Hematopoietic multipotent progenitor cell treated with erythropoietin and hydrocortisone succinate and interleukin-3 and kit ligand, for 4 days (in vitro differentiated cells): ENCODE data around the gene UTS2B.

Experiments used
- DNase-seq: peaks from one replicate; pipeline ENCODE4 v3.0.0-alpha.2; 2015

Gene UTS2B

DNA sequence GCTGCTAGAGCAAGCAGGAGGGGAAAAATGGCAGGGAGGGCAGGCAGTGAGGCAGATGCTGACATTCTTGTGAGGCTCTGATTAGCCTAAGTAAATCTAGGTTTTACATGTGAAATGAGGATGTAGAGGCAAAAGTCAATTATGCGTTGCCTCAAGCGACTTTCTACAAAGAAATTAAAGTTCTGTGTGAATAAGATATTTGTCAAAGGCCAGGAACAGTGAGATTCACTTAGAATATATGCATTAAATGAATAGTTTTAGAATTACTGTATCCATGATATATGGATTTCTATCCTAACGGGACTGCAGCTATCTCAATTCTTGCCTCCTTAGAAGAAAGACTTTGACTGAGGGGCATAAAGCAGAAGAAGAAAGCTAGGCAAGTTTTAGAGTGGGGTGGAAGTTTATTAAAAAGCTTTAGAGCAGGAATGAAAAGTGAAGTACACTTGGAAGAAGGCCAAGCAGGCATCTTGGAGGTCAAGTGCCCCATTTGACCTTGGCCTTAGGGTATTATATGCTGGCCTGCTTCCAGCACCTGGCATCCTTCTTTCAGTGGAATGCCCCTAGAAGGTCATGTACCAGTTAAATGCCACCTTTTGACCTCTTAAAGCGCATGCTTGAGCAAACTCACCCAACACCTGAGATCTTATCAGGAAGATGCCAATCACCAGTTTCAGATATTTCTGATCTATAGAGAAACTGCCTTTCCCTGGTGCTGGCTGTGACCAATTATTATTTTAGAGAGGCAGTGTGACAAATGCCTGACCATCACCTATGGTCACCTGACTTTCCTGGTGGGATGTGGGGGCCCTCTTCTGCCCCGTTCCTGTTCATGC lies 93.1 kb downstream of the UTS2B start:
- no peak for DNase-seq

DNA sequence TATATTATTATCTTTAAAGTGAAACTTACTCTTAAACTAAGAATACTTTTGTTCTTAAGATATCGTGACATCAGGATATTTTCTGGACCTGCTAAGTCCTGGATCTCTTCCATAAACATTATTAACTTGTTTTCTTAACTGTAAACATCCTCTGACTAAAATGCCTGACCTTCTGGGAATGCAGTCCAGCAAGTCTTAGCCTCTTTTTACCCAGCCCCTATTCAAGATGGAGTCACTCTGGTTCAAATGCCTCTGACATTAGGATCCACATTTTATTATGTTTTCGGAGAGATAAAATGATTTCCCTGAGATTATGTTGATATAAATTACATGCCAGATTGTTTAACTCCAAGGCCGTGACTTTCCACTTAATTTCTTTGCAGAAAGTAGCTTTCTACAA lies 93.7 kb downstream of the UTS2B start:
- no peak for DNase-seq

DNA sequence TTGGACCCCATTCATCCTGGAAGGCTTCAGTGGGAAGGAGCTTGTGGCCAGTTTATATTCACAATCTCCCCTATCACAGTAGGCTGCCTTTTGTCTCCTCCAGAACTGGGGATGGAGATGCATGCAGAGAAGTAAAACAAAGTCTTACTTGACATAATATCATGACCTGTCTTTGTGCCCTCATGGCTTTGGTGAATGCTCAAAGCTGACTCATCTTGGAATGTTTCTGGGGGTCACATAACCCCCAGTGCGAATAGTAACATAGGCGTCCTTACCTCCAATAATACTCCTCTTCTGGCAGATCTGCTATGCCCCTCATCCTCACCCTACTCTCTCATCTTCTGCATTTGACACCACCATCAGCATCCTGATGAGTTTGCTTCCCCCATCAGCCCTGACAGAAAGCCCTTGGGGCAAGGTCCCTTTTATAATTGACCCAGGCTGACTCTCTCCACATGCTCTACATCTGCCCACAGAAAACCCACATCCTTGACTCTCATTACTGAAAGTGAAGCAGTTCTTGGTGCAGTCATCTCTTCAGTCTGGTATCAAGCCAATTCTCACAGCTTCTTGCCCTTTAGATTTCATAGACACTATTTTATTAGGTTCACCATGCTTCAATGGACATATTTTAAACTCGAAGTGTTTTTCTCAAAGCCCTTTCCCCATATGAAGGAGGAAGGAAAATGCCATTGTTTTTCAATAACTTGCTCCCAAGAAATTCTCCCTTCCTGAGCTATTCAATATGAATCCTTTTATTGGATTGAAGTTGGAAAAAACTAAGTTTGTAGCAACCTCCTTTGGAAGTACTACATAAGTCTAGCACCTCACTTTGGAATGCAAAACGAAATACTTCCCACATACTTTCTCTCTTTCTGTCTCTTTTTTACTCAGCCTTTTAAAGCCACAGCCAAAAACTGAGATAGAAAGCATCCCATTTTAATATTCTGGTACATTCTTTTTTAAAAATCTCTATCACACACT lies 94.7 kb downstream of the UTS2B start:
- DNase-seq: no peak

DNA sequence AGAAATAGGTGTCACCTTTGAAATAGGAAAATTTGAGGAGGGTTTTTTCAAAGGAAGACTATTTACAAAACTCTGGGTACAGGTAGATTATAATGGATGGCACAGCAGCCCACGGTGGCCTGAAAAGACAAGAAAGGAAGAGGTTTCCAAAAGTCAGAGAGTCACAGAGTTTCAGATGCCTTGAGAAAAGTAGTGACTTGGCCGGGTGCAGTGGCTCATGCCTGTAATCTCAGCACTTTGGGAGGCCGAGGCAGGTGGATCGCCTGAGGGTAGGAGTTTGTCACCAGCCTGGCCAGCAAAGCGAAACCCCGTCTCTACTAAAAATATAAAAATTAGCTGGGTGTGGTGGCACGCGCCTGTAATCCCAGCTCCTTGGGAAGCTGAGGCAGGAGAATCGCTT lies 96.1 kb downstream of the UTS2B start:
- DNase-seq: no peak

DNA sequence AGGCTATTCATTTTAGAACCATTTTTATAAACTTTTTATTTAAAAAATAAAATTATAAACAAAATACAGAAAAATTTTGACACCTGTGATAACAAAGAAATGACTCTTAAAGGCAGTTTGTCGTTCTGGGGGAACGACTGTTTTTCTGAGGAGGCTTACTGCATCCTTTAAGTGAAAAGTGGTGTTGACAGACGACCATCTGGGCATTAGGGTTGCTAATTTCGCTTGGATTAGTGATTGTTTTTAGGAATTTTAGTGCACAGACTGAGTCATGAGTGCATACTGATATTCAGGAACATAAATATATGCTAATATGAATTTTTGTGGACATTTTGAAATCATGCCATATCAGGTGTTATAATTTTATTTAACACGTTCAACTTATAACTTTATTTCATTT lies 102.8 kb downstream of the UTS2B start:
- no peak for DNase-seq

DNA sequence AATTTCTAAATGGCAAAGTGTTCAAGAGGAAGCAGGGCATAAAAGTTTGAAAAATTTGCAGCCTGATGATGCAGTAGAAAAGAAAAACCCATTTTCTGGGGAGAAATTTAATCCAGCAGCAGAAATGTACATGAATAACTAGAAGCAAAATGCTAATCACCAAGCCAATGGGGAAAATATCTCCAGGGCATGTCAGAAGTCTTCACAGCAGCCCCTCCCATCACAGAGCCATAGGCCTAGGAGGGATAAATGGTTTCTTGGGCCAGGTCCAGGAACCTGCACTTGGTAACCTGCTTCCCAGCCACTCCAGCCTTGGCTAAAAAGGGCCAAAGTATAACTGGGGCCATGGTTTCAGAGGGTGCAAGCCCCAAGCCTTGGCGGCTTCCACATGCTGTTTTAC lies 108.7 kb downstream of the UTS2B start:
- no peak for DNase-seq

DNA sequence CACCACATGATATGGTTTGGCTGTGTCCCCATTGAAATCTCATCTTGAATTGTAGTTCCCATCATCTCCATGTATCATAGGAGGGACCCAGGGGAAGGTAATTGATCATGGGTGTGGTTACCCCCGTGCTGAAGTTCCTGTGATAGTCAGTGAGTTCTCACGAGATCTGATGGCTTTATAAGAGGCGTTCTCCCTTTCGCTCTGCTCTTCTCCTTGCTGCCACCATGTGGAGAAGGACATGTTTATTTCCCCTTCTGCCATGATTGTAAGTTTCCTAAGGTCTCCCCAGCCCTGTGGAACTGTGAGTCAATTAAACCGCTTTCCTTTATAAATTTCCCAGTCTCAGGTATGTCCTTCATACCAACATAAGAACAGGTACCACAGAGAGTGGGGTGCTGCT lies 109.4 kb downstream of the UTS2B start:
- DNase-seq: peak; percentile 5

DNA sequence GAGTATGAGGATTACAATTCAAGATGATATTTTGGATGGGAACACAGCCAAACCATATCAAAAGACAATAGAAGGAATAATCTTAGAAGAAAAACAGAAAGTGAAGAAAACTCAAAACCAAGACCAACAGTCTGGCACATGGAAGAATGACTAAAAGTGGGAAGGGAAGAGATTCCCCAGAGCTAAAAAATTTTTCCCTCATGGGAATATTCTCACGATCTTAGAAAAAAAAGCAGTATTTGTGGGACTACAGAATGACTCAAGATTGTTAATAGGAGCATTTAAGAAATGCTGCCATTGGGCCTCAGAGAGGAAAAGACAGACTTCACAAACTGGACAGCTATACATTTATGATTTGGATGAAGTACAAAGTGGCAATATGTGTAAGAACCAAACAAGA lies 113.0 kb downstream of the UTS2B start:
- no peak for DNase-seq
